GM18499 (cell line): ENCODE measurements around the gene UST.
"Not testable (repeated sequence)": the region's sequence is repeated elsewhere in the genome, so short reads cannot be mapped to it uniquely, and the experiment has no call there.

Experiments used
- ATAC-seq: cut with Tn5 transposase; IDR thresholded peaks from one replicate; pipeline ENCODE4 v1.9.1; 2021; ENCODE audit warnings: moderate number of reproducible peaks; ENCODE audit not compliant: insufficient read depth, unreplicated experiment

UST gene

DNA sequence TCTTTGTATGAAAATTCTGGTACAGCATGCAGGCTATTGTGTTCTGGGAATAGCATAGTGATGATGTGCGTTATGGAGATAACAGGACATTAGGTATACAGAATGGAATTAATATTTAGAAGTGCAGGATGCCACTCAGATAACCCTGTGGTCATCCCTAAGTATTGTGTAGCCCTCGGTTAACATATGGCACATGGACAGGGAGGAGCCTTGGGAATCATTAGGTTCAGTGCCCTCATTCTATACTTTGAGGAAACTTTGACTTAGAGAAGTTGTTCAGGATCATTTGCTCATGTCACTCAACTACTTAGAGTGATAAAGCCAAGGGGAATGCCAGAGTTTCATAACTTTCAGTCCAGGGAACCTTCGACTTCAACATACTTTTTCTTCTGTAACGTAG, 185.9 kb downstream of the UST start:
- ATAC-seq, result no peak

DNA sequence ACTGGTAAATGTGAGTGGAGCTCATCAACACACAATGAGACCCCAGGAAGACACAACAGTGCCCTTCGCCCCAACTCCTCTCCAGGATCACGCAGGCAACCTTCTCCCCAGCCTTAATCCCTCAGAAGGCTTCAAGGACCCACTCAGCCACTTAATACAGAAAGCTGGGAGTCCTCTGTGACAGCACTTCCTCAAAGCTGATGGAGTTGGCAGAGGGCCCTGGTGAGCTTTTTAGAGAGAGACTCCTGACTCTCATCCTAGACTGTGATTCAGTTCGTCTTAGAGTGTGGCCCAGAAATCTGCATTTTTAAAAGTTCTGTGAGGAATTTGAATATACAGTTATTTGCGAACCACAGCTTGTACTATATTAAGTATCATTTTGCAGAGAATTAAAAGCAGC, 187.7 kb downstream of the UST start:
- ATAC-seq, result no peak

DNA sequence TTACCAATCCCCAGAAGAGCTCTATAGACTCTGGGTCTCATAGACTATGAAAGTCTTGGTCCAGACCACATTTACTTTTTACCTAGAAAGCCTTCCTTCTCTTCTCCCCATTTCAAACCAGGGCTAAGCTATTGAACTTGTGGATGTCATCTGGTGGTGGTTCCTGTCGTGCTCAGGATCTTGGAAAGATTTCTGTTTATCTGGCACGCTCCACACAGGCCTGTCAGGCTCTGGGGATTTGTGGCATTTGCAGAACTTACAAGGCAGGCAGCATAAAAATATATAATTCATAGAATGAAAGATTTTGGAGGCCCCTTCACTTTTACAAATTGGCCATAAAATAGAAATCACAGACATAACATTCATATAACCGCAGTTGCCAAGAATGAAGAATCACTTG, 188.1 kb downstream of the UST start:
- ATAC-seq, result no peak

DNA sequence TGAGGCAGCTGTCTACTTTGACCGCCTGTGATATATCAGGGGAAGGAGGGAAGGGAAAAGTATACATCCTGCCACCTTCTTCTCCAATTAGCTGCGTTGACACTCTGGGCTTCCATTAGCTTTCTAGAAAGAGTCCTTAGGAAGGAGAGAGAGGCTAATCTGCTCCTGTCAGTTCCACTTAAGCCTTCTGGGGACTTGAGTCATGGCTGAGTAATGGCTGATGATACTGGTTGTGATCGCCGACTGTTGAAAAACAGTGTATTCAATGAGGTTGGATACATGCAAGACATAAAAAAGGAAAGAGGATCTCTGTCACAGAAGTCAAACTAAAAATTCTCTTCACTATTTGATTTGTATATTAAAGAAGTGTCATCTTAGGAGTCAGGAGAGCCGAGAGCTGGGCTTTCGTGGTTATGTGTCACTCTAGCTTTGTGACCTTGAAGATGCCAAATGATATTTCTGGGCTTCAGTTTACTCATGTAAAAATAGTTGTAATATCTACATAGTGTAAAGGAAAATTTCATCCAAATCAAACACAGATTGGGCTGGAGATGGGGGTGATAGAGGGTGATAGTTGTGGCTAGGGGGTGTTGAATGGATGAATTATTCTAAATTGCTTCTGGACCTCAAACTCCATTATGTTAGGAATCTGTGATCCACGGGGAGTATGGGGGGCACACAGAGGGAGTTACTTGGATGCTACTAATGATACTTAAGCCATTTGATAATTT, 189.0 kb downstream of the UST start:
- ATAC-seq, result no peak

DNA sequence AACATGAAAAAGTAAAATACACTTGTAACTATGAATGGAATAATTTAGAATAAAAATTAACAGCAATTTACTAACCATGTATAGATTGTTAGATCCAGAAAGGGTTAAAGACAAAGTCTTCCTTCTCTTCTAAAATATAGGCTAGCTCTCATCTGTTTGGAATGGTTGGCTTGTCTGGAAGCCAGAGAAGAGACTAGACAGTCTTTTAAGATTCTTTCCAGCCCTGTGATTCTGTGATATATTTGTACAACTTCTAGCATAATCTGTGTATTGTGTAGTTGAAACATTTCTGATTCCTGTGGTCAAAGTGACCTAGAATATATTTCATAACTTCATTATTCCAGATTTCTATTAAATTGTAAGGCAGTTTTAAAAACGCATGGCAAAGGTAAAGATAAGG, 196.6 kb downstream of the UST start:
- ATAC-seq, result no peak

DNA sequence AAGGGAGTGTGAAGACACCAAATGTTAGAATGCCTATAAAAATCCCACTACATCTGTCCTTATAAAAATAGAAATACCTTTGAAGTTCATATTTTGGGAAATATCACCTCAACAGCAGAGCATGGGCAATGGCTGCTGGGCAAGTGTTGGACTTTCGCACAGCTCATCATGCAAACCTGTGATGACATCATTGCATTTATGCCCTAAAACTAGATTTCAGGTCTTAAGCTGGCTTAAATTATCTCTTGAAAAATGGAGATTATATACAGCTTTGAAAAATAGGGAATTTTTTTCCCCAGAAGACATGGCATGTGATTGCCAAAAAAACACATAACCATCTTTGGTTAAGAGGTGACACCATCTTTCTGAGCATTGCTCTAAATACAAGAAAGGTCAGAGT, 197.8 kb downstream of the UST start:
- ATAC-seq, result no peak

DNA sequence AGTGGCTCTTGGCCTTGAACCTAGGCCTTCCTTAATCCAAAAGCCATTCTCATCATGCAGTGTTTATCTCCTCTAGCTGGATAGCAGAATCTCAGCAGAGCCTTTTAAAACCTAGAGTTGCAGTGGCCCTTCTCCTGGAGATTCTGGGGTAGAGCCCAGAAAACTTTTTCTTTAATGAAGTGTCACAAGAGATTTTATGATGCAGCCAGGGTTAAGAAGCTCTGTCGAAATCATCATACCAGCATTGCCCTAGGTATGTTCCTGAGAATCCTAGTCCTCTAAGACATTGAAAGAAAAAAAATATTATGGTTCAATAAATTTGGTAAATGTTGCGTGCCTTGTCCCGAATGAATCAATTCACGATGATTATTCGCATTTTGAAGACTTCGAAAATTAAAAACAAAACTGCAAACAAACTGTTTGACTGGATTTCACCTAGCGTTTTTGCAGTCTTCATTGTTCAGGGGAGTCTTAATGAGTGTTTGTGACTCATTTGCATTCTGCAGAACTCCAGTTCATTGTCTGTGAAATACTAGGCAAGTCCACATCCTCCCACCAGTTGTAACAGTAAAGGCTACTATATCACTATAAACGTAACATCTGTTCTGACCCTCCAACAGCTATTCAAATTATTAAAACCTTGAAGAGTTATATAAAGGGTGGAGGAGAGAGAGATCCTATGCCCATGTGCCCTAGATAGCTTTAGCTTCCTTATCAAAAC, 198.6 kb downstream of the UST start:
- no peak for ATAC-seq

DNA sequence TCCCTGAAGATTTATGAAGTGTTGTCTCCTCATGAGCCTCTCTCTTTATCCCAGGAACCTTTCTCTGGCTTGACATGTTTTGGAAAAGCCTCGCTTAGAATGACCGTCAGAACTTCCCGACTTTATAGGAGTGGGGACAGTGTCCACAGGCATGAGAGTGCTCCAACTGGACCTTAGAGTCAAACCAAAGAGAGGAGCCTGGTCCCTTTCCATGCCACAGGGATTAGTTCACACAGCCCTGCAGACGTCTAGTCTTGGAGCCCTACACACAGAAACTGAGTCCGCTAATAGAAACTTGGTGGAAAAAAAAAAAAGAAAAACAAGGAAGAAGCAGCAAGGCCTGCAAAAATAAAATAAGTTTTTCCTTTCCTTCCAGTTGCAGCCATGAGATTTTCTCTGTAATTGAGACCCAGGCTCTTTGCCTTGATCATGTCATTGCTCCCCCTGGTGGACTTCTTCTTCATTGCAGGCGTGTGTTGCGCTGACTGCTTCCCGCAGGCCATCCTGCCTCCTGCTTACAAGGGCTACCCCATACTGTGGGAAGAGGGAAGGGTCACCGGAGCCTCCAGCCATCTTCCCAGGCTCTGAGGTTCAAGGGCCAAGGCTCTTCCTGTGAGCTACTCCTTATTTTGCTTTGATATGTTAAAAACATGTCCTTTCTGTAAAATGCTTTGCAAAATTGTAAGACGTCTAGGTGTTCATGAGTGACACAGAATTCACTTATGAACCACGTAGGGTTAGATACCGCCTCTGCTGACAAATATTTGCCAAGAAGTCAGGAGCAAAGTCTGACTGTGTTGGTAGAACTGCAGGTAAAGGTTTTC, 201.0 kb downstream of the UST start:
- ATAC-seq, result no peak

DNA sequence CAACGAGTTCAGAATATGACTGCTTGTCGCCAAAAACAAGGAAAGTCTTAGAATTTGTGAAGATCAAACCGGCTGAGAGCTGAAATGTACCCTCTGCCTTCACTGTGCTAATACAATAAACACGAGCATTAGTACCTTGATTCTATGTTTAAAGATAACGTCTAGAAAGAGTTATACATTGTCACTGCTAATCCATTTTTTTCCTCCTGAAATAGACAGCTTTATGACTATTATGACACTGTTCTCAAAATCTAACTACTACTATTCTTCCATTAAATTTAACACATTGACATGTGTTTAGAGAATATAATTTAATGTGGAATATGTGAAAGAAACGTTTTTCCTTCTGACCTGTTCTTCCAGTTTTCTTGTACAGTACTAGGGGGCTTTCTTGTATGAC, 204.8 kb downstream of the UST start:
- ATAC-seq, result no peak

DNA sequence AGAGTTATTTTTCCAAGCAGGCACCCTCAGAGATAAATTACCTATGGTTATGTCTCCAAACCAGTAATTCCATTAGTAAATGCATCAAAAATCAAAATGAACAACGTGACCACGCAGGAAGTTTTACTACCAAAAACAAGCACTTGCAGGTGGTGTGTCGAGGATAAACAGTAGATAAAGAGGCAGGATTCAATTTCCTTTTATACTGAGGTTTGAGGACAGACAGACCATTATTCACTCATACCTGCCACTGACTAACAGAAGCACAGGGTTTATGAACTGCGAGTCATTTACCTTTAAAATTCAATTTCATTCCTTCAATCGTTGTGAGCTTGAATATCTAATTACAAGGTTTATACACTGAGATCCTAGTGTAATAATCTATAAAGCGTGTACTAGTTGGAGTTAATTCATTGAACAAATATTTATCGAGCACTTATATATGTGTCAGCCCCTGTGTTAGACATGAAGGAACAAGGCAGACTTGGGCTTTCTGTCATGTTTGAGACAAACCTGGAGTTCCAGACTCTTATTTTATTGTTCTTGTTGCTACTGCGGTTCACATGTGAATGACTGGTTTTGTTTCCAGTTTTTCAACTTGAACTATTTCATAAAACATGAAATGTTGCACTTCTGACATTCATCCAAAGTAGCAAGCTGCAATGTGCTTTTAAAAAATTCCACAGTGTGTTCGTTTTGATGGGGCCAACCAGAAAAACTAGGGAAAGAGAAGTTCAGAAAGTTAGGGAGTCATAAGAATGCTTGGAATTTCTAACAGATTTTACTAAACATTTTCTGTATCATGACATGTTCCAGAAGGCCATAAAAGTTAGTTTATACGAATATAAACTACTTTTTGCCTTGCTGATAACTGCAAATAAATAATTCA, 205.6 kb downstream of the UST start:
- ATAC-seq, result no peak

DNA sequence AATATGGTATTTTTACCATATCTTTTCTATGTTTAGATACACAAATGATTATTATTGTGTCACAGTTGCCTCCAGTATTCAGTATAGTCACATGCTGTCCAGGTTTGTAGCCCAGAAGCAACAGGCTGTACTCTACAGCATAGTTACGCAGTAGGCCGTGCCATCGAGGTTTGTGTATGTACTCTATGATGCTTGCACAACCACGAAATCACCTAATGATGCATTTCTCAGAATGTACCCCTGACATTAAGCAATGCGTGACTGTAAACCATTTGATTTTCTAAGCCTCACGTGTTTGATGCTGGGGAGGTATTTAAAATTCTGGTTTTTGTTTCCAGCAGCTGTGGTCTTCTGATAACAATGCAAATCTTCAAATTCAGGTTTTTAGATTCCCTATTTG, 207.6 kb downstream of the UST start:
- ATAC-seq, result no peak

DNA sequence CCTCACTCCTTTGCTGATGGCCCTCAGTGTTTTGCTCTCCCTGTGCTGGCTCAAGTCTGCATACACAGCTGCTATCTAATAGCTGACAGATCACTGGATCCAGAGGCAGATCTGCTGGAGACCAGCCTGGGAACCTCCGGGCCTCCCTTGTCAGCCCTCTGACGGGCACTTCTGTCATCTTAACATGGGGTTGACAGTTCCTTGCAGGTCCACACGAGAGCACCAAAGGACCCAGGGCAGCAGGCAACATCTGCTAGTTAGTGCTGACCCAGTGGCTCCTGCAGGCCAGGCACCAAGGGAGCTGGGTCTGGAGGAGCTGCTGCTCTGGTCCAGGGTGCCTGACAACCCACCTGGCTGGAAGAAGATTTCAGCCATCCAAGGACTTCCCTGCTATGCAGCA, 208.1 kb downstream of the UST start:
- ATAC-seq, result no peak

DNA sequence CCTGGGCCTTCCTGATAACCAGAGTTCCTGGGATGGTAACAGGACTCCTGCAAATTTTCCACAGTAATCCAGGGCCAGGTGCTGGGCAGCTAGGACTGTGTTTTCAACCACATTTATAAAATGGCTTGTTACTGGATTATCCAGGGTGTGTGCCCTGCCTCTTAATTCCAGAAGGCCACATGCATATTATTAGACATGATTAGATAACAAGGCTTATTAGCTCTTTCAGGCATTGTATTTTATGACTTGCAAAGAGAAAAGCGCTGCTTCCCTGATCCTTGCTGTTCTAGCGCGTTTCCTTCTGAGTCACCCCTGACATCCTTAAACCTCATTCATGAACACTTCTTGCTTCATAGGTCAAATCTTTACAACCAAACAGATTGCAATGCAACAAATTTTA, 208.6 kb downstream of the UST start:
- ATAC-seq, result no peak

DNA sequence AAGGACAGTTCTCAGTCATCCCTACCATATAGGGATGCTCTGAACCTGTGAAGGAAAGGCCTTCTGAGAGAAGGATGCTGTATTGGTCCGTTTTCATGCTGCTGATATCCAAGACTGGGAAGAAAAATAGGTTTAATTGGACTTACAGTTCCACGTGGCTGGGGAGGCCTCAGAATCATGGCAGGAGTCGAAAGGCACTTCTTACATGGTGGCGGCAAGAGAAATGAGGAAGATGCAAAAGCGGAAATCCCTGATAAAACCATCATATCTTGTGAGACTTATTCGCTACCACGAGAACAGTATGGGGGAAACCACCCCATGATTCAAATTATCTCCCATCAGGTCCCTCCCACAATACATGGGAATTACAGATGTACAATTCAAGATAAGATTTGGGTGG, 209.3 kb downstream of the UST start:
- not testable (repeated sequence) for ATAC-seq

DNA sequence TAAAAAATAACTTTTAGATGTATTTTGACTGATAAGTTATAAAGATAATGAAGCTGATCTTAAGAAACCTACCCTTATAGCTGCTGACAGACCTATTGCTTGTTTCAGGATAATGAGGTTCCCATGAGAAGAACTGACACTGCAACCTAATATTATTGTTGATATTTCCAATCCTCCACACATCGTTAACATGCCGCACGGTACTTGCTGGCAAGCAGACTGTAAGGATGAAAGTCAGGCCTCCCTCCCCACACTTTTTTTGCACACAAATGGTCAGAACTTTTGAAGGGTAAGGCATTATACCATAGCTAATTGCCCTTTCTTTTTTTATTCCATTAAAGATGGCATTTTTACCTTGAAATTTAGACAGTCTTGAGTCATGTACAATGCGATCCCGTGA, 210.9 kb downstream of the UST start:
- ATAC-seq, result no peak

DNA sequence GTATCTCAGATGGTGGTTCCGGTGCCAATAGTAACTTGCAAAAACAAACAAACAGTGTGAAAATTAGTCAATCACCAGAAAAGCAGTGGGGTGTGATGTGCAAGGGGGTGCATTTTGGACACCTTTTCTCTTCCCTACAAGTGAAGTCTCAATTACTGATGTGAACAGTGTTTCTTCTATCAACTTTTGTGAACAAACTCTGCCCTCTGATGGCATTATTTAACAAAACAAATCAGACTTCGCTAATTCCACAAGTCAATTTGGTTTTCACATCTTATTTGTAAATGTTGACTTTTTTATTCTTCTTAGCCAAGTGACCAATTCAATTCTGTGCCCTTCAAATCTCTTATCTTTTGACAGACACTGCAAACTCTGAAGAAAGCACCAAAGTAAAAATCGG, 212.2 kb downstream of the UST start:
- ATAC-seq, result no peak

DNA sequence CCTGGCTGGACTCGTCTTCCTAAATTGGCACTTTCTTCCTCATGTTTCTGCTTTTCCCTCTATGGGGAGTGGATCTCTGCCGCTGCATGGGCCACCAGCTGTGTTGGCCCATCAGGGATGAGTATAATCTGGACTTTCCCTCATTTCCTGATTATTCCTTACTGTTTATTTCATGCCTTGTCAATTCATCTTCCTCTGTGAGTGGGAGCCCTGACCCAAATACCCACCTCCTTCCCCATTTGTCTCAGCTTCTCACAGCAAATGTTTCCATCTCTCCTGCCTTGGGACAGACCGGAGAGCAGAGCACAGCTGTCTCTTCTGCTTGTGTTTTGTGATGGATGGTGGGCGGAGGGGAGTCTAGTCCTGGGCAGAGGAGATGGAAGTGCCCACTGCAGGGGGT, 212.7 kb downstream of the UST start:
- no peak for ATAC-seq

DNA sequence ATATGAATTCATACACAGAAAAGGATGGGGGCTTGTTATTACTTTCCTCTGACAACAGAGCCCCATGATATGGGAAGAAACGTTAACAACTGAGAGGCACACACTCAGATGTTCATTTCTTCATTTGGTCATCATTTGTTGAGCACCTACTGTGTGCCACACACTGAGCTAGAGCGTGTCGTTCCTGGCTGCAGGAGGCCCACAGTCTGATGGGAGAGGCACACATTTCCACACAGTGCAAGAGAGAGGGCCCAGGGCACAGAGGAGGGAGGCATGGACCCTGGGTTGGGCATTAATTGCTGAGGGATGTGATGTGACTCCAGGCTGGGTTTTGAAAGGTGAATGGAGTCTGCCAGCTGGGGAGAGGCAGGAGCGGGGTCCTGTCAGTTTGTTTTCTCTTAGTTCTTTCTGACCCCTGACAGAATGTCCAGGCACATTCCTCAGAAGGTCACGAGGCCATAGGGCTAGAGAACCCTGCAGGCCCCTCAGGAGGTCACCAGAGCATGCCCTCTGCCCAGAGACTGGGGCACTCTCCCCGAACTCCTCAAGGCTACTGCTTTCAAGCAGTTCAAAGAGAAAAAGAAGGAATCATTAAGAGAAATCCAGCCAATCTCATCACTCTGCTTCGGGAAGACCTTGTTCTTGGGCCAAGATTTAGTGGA, 216.2 kb downstream of the UST start:
- ATAC-seq, result no peak

DNA sequence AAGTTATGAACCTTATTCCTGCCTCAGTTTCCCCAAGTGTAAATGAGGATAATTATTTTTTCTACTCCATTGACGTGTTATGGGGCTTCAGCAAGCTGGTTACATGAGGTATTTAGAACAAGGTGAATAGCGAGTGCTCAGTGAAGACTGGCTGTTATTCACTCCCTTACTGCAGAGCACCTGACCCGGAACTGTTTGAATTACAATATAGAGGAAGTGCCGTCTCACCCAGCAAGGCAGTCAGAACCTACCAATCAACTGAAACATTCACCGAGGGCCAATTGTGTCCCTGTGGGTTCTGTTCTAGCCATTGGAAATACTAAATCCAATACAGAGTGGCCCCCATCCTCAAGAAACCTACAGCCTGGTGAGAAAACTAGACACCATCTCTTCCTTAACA, 216.9 kb downstream of the UST start:
- ATAC-seq, result no peak

DNA sequence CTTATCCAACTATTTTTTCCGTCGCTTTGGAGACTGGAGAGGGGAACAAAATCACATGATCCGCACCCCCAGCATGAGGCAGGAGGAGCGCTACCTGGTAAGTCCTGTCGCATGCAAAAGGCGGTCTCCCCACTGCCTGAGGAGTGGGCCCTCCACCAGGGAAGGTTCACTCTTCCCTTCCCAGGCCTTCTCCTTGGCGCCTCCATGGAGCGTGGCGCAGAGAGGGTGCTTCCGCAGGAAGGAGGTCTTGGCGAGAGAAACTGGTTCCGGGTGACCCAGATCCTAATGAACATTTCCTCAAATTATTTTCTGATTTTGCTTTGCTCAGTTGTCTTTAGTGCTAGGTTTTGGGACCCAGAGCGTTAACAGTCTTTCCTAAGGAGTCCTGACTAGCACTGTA, 217.6 kb downstream of the UST start:
- no peak for ATAC-seq
